GM18858 (cell line): ENCODE results near the gene XK.

Experiments used
- ATAC-seq: cut with Tn5 transposase; IDR thresholded peaks from one replicate; pipeline ENCODE4 v1.9.1; 2021; ENCODE audit not compliant: unreplicated experiment

Gene XK

DNA sequence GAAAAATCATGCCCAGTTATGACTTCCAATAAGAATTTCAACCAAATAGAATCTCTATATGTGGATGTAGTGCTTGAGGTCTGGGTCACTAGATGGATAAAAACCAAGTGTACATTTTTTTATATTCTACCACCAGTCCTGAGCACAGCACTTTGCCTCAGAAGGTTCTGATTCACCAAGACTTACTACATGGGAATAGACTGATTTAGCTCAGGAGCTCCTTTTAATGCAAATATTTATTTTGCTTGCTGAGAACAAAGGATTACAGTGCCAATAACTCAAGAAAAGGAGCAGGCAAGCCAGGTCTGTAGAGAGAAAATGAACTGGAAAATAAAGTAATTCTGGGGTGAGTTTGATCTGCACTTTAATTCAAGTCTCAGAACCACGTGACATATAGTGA is 6.4 kb upstream of the XK start:
- no peak for ATAC-seq

DNA sequence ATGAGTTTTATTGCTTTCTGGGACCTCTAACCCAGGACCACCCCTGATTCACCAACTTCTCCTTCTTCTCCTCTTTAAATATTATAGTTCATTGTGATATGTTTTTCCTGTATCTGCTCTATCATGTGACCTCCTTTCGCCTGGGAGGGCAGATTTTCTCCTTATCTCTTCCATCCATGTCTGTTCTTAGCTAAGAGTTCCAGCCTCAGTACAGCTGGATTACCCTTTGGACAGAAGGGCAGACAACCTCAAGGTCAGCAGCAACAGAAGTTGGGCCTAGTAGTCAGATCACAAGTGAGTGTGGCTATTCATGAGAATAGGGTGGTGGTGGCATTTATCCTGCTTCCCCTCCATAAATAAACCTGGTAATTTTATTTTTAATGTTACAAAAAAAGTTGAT is 5.7 kb upstream of the XK start:
- no peak for ATAC-seq

GRCh38 chrX:37684426-37684825 is 1.2 kb upstream of the XK start:
- no peak for ATAC-seq

DNA sequence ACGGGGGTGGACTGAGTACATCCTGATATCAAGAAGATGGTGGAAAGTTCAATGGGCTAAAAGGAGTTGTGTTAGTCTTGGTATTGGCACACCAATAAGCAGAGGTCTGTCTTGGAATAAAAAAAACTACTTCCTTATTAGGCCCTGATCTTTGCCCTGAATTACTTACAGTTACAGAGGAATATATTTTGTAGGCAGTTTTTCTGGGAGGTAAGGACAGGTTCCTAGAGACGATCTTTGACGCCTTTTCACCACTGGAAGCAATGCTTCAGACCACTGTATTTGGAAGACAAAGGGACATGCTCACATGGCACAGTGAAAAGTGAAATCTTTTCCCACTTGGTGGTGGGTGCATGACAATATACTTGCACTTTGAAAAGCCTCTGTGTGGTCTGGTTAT is 618 bp upstream of the XK start:
- no peak for ATAC-seq

- no peak for ATAC-seq
Observed at GRCh38 chrX:37686369-37686995, 891 bp downstream of the XK start.

- ATAC-seq = no peak
Observed at GRCh38 chrX:37686996-37687395, 1.4 kb downstream of the XK start.

GRCh38 chrX:37690119-37690518 is 4.5 kb downstream of the XK start:
- no peak for ATAC-seq

- ATAC-seq = no peak
Observed at GRCh38 chrX:37692918-37693317, 7.3 kb downstream of the XK start.

- no peak for ATAC-seq
Observed at GRCh38 chrX:37697169-37697760, 11.7 kb downstream of the XK start.

- ATAC-seq = no peak
Observed at GRCh38 chrX:37701588-37701987, 16.0 kb downstream of the XK start.

- ATAC-seq = no peak
Observed at GRCh38 chrX:37711991-37712390, 26.4 kb downstream of the XK start.

GRCh38 chrX:37712458-37712857 is 26.9 kb downstream of the XK start:
- ATAC-seq = peak; percentile 63

- no peak for ATAC-seq
Observed at GRCh38 chrX:37714479-37714878, 28.9 kb downstream of the XK start.

DNA sequence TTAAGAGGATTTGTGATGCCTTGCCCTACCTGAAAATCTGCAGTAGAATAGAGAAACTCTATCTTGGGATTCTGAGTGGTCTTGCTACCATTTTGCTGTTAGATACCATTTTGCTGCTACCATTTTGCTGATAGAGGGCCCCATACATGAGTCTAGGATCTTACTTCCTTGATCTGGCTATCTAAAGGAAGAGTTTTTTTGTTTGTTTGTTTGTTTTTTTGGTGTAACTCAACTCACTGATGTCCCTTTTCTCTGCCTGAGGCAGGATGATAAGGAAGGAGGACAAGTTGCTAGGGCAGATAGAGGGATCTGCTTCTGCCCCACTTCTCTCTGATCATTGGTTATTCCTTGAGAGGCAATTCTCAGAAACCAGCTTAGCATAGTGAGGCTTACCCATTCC is 31.0 kb downstream of the XK start:
- ATAC-seq = no peak

- ATAC-seq = no peak
Observed at GRCh38 chrX:37717708-37718107, 32.1 kb downstream of the XK start.

- ATAC-seq = no peak
Observed at GRCh38 chrX:37722595-37722994, 37.0 kb downstream of the XK start.

DNA sequence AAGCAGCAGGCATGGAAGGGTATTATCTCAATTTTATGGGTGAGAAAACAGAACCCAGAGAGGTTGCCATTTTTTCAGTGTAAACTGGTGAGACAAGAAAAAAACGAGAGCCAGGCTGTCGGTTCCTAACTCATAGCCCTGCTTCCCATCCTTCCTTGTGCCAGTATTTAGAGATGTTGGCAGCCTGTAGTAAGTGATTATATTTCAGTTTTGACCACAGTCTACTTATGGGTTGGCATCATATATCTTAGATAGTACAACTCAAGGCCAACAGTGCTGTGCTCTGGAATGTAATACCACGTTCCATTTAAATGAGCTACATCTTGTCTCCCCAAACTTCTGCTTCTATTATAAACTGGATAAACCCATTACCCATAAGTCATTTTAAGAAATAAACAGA is 40.8 kb downstream of the XK start:
- no peak for ATAC-seq

DNA sequence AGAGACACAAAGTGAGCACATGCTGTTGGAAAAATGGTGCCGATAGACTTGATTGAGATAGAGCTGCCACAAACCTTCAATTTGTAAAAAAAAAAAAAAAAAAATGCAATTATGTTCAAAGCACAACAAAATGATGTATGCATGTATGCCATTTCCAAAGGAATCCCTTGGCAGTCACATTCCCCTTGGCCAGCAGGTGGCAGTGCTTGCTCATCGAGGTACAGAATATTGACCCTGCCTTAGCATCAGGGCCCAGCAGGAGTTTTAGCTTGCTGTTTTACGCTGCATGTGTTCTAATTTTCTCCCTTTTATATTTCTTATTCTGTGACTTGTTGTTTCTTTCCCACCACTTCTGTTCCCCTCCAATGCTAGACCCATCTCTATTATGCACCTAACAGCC is 59.8 kb downstream of the XK start:
- ATAC-seq = peak; percentile 48

DNA sequence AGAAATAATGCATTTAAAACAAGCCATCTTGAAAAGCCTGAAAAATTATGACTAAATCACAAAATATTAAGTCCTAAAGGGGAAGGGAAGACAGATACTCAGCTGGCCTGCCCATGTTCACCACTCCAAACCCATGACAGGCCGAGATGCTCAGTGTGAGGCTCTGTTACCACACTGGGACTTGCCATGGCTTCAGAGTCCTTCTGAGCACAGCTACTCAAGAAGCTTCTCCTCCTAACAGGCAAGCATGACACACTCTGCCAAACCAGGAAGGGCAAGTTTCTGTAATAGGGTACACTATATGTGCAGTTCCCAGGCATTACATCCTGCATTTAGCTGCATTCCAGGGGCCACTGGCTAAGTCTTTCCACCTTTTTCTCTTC is 60.2 kb downstream of the XK start:
- ATAC-seq = peak; percentile 22

DNA sequence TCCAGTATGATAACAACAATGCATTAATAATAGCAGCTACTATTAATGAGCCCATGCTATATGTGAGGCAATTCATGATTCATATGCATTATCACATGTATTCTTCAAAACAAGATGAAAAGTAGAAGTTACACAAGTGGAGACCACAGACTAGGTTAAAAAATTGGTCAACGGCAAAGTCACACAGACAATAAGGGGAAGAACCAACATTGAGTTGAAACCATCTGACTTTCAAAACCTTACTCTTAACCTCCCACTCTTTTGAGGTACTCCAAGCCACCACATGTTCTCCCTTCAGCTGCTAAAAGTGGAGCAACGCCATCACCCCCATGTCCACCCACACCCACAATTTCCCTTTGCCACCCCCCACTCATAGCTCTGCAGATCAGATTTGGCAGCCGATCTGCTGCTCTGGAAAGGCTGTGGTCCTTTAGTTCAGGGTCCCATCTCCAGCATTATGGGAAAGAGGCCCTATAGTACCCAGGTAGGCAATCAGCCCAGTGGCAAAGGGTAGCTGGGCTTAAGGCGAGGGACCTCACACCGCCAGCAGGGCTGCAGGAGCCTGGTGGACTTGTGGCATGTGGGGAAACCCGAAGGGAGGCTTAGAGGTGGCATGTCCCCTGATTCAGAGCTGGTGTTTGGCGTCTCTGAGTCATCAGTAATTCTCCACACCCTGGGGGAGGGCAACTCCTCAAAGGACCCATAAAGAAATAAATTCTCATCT is 60.8 kb downstream of the XK start:
- peak; percentile 90 for ATAC-seq

GRCh38 chrX:37746951-37747350 is 61.4 kb downstream of the XK start:
- no peak for ATAC-seq

- no peak for ATAC-seq
Observed at GRCh38 chrX:37752281-37752680, 66.7 kb downstream of the XK start.

DNA sequence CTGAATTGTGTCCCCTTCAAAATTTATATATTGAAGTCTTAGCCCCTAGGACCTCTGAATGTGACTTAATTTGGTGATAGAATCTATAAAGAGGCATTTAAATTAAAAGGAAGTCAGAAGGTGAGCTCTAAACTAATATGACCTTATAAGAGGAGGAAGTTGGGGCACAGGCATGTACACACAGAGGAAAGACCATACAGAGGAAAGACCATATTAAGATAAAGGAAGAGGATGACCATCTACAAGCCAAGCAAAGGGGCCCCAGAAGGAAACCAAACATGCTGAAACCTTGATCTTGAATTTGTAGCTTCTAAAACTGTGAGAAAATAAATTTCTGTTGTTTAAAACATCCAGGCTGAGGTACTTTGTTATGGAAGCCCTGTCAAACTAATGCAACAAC is 67.3 kb downstream of the XK start:
- ATAC-seq = no peak
